ENCODE measurements around the gene ILF3. TPM values are rescaled to one million over a fixed set of nuclear protein-coding genes. Genes with fewer than 3 reads are reported as not detected.

The ILF3 gene
- total and polyA plus RNA-seq, 2 donors (not counting 3 experiments of a cell fraction or from before 2014, with no cell fraction given): 186 to 459 TPM

- Histone ChIP-seq H3K4me2 (ENCODE audit: insufficient read depth, low read length) (no peak overlapping the region), H3K9ac (replicated peaks; ENCODE audit: extremely low read depth, insufficient read depth, low read length) (no peak overlapping the region), H3K4me1 (ENCODE audit: control insufficient read depth, extremely low read depth, insufficient read depth, low read length) (no peaks in the 10 kb centered on the region), H3K36me3 (ENCODE audit: control insufficient read depth in 2 of 2, extremely low read depth in 1 of 2, insufficient read depth in 2 of 2, low read length in 2 of 2) (peaks cover 43 to 66% of the 10 kb centered on the region in 2 experiments), H3K79me2 (ENCODE audit: control insufficient read depth, insufficient read depth, low read length) (peaks cover 33% of the 10 kb centered on the region), H3K27me3 (ENCODE audit: control insufficient read depth in 2 of 2, insufficient read depth in 2 of 2, low read length in 2 of 2) (no peaks in the 10 kb centered on the region), H4K20me1 (replicated peaks; ENCODE audit: control insufficient read depth, extremely low read depth, insufficient read depth, low read length) (no peaks in the 10 kb centered on the region), H3K9me1 (replicated peaks; ENCODE audit: control insufficient read depth, extremely low read depth, insufficient read depth, low read length) (no peaks in the 10 kb centered on the region), H3K4me3 (replicated peaks in 1 of 3; ENCODE audit: insufficient read depth in 1 of 3, low read depth in 1 of 3, low read length in 3 of 3) (no peak overlapping the region), H3K27ac (ENCODE audit: insufficient read depth, low read depth, low read length) (no peak overlapping the region), H3K9me3 (replicated peaks; ENCODE audit: control insufficient read depth, insufficient read depth, low read length) (no peaks in the 10 kb centered on the region), H2AFZ (ENCODE audit: low read depth, low read length) (no peak overlapping the region)
- ChIA-PET CTCF (no interaction called here), POLR2A (no interaction called here)
- FAIRE-seq (no peak), DNase-seq (ENCODE audit: low read depth, low spot score) (no peak)
- TF ChIP-seq JUN (IDR thresholded peaks at IDR 0.05; ENCODE audit: borderline replicate concordance, insufficient read depth, insufficient read length, low read depth): no peak
- no peak for TF ChIP-seq POLR2A (IDR thresholded peaks at IDR 0.05; ENCODE audit: low read depth, low read length)
- no peak for TF ChIP-seq FOS (IDR thresholded peaks at IDR 0.05; ENCODE audit: borderline replicate concordance, insufficient read depth, low read length)
- TF ChIP-seq POLR2AphosphoS5 (IDR thresholded peaks at IDR 0.05; ENCODE audit: insufficient read depth, low read depth, low read length): no peak
- TF ChIP-seq, protein P1, sequence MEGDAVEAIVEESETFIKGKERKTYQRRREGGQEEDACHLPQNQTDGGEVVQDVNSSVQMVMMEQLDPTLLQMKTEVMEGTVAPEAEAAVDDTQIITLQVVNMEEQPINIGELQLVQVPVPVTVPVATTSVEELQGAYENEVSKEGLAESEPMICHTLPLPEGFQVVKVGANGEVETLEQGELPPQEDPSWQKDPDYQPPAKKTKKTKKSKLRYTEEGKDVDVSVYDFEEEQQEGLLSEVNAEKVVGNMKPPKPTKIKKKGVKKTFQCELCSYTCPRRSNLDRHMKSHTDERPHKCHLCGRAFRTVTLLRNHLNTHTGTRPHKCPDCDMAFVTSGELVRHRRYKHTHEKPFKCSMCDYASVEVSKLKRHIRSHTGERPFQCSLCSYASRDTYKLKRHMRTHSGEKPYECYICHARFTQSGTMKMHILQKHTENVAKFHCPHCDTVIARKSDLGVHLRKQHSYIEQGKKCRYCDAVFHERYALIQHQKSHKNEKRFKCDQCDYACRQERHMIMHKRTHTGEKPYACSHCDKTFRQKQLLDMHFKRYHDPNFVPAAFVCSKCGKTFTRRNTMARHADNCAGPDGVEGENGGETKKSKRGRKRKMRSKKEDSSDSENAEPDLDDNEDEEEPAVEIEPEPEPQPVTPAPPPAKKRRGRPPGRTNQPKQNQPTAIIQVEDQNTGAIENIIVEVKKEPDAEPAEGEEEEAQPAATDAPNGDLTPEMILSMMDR (IDR thresholded peaks at IDR 0.05; ENCODE audit: extremely low read depth in 1 of 2, insufficient read depth in 1 of 2, low read depth in 1 of 2, low read length in 2 of 2): no peak
- no peak for TF ChIP-seq GATA2 (IDR thresholded peaks at IDR 0.05; ENCODE audit: insufficient read depth, insufficient read length, low read depth, low read length)
- no peak for TF ChIP-seq EZH2 (IDR thresholded peaks at IDR 0.05; ENCODE audit: borderline replicate concordance, low read depth, low read length, severe bottlenecking)
- no peak for TF ChIP-seq MYC (IDR thresholded peaks at IDR 0.05; ENCODE audit: low read depth, low read length)
- TF ChIP-seq, protein P2, sequence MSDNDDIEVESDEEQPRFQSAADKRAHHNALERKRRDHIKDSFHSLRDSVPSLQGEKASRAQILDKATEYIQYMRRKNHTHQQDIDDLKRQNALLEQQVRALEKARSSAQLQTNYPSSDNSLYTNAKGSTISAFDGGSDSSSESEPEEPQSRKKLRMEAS (IDR thresholded peaks at IDR 0.05; ENCODE audit: insufficient read depth, insufficient read length): no peak
- intact Hi-C loops (cut with micrococcal nuclease) (no loop called here), dilution Hi-C loops (cut with MboI; ENCODE audit: extremely low pct_ligation_motif_present, low sequenced_read_pairs) (no loop called here)
- no TSS peak for BruUV-seq (replicated peaks)
Measured at GRCh38 chr19:10677751-10678150, 23.6 kb downstream of the ILF3 start.
